Activated CD4-positive, alpha-beta T cell treated with anti-CD3 and anti-CD28 coated beads for 36 hours (primary cell): ENCODE measurements around the gene BCL7A. TPM values are rescaled to one million over a fixed set of nuclear protein-coding genes. Genes with fewer than 3 reads are reported as not detected.

Experiments used
- ATAC-seq: fragments of 200-7000 bp; cut with Tn5 transposase; one replicate; pipeline ENCODE4 v1.10.0; 2021; ENCODE audit warnings: mild to moderate bottlenecking, moderate library complexity
- CTCF ChIA-PET: fragments of 350-600 bp; sonication (Branson Sonifier 250); formaldehyde crosslinking; loops from one replicate; lab custom pipeline; 2021; ENCODE audit warnings: antibody characterized with exemption; lab: Charles Lee
- POLR2A ChIA-PET: fragments of 350-600 bp; sonication (Branson Sonifier 250); formaldehyde crosslinking; loops from one replicate; lab custom pipeline; 2021; ENCODE audit warnings: antibody characterized with exemption, inconsistent platforms; lab: Charles Lee
- DNase-seq: peaks from one replicate; pipeline ENCODE4 v3.0.0-alpha.2; 2020
- H3K27ac Mint-ChIP-seq: one replicate; pipeline ENCODE4 v1.8.0; 2021; ENCODE audit warnings: mixed read lengths
- H3K27me3 Mint-ChIP-seq: one replicate; pipeline ENCODE4 v1.8.0; 2021; ENCODE audit warnings: mixed read lengths
- H3K36me3 Mint-ChIP-seq: one replicate; pipeline ENCODE4 v1.8.0; 2021; ENCODE audit warnings: low read depth, mixed read lengths
- H3K4me1 Mint-ChIP-seq: one replicate; pipeline ENCODE4 v1.8.0; 2021; ENCODE audit warnings: mixed read lengths
- H3K4me3 Mint-ChIP-seq: one replicate; pipeline ENCODE4 v1.8.0; 2021; ENCODE audit warnings: mild to moderate bottlenecking, moderate library complexity, mixed read lengths
- H3K9me3 Mint-ChIP-seq: one replicate; pipeline ENCODE4 v1.8.0; 2021; ENCODE audit warnings: low read depth, mixed read lengths
- intact Hi-C, 2 experiments: fragments of 100-400 bp; cut with DNase I in 1 of 2; cut with micrococcal nuclease in 1 of 2; formaldehyde crosslinking; loops; one replicate each; pipeline versions ENCODE4 v1.14.2 to v1.15.1; 2022 to 2024; cut with DNase I, micrococcal nuclease
- total RNA-seq, 2 experiments: library from RNA; stranded (reverse); gene quantifications; one replicate each; pipeline ENCODE4 v1.2.3, GENCODE V29; 2021

The BCL7A gene
- total RNA-seq, 2 experiments from 2014 or later: 6.4 to 6.6 TPM

DNA sequence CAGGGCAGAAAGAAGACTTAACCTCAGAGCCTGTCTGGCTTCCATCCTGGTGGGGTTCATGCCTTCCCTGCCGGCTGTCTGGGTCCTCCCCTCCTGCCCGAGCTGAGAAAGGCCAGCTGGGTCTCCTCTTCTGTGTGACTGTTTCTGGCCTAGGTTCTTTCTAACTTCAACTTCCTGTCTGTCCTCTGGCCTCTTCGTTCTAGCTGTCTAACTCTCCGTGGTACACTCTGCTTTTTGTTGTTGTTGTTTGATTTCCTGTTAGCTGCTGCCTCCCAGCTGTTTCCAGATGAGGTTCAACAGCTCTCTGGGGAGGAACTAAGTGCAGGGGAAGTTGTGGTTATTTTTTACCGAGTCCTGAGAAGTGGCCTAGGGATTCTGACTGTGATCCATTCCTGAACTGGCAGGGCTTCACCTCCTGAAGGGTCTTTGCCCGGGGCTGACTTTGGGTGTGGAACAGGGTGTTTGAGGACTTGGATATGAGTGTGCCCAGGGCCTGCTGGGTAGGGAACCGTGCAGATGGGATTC, 60.1 kb downstream of the BCL7A start:
- ATAC-seq (peak; percentile 17), DNase-seq (no peak)
- no peaks in the 10 kb centered on the region for H3K9me3 Mint-ChIP-seq
- ChIA-PET CTCF (interaction anchor here (0.6 to 1.5 kb wide), 9 partner anchors 10 to 575 kb away, joined by 3 to 5 read pairs (median 3); no protein-coding TSS in a partner anchor), POLR2A (interaction anchor here (0.9 to 1.9 kb wide), 4 partner anchors 16 to 29 kb away, joined by 3 to 6 read pairs (median 4); no protein-coding TSS in a partner anchor)
- peaks cover 13% of the 10 kb centered on the region for H3K36me3 Mint-ChIP-seq
- H3K27ac Mint-ChIP-seq: peak overlapping the region; percentile 82
- H3K4me3 Mint-ChIP-seq: peak overlapping the region; percentile 76
- H3K4me1 Mint-ChIP-seq: peaks cover 74% of the 10 kb centered on the region
- intact Hi-C loops: loop anchor here (1.0 to 10.0 kb wide), 7 partner anchors 13 to 813 kb away; partner anchors contain the start of genes KDM2B (in 1 of the 2), VPS37B (in 1 of the 2) and ZCCHC8 (in 1 of the 2)
- no peaks in the 10 kb centered on the region for H3K27me3 Mint-ChIP-seq

DNA sequence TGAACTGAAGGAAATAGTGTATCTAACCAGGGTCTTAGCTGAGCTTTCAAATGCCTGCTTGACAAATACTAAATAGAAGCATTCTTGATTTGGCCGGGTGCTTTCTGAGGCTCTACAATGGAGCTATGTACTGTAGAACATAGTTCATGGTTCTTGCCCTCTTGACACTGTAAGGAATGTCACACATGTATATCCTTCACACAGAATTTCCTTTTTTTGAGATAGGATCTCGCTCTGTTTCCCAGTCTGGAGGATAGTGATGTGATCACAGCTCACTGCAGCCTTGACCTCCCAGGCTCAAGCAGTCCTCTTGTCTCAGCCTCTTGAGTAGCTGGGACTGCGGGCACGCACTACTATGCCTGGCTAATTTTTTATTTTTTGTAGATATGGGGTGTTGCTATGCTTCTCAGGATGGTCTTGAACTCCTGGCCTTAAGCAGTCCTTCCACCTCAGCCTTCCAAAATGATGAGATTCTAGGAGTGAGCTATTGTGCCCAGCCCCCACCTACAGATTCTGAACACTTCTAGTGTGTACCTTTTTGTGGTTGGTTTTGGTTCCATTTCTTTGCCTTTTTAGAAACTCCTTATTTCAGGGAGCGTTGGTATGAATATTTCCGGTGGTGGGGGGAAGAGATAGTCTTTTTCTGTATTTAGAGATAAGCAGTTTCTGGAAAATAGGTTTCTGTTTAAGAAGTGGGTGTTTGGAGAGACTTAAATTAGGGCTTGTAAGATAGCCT, 61.1 kb downstream of the BCL7A start:
- CTCF ChIA-PET: interaction anchor here (0.7 to 1.2 kb wide), 7 partner anchors 9 to 55 kb away, joined by 3 to 5 read pairs (median 3); no protein-coding TSS in a partner anchor
- H3K36me3 Mint-ChIP-seq: peaks cover 13% of the 10 kb centered on the region
- ATAC-seq (peak; percentile 7), DNase-seq (peak; percentile 44)
- no peaks in the 10 kb centered on the region for H3K9me3 Mint-ChIP-seq
- POLR2A ChIA-PET: interaction anchor here (0.7 to 1.9 kb wide), 7 partner anchors 15 to 418 kb away, joined by 3 to 8 read pairs (median 4); partner anchors contain the start of gene ZCCHC8
- intact Hi-C loops: loop anchor here (1.0 to 10.0 kb wide), 4 partner anchors 26 to 812 kb away; partner anchors contain the start of genes KDM2B (in 1 of the 2), VPS37B (in 1 of the 2) and ZCCHC8 (in 1 of the 2)
- H3K4me3 Mint-ChIP-seq: peak overlapping the region; percentile 42
- H3K27ac Mint-ChIP-seq: peak overlapping the region; percentile 26
- H3K27me3 Mint-ChIP-seq: no peaks in the 10 kb centered on the region
- peaks cover 76% of the 10 kb centered on the region for H3K4me1 Mint-ChIP-seq

DNA sequence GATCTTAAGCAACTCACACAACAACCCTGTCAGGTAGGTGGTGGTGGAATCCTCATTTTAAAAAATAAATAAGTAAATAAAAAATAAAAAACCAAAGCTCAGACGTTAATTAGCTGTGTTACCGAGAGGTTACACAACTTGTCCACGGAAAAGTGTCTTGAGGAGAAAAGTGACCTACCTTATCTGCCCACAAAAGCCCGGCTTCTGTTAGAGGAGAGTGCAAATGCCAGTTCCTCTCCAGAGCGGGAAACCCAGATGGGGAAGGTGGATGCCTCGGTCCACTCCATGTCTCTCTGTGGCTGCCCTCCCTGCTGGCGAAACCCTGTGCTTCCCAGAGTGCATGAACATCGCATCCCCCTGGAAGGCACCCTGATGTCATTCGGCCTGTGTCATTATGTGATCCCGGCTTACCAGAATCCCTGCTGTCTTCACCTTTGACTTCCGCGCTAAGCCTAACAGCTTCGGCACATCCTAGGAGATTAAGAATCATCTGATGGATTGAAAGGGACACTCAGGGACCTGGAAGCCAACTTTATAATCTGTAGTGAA, 63.2 kb downstream of the BCL7A start:
- DNase-seq: no peak
- Mint-ChIP-seq H3K36me3 (peaks cover 18% of the 10 kb centered on the region), H3K27me3 (no peaks in the 10 kb centered on the region), H3K27ac (no peak overlapping the region), H3K9me3 (no peaks in the 10 kb centered on the region), H3K4me3 (no peak overlapping the region), H3K4me1 (peaks cover 89% of the 10 kb centered on the region)
- CTCF ChIA-PET: interaction anchor here (0.6 to 1.2 kb wide), 2 partner anchors 12 to 118 kb away, joined by 3 read pairs; no protein-coding TSS in a partner anchor
- POLR2A ChIA-PET: no interaction called here
- intact Hi-C loops: loop anchor here in 1 of 2 experiments (5.0 to 10.0 kb wide), 3 partner anchors 417 to 810 kb away; partner anchors contain the start of genes KDM2B, VPS37B and ZCCHC8
- ATAC-seq: no peak

DNA sequence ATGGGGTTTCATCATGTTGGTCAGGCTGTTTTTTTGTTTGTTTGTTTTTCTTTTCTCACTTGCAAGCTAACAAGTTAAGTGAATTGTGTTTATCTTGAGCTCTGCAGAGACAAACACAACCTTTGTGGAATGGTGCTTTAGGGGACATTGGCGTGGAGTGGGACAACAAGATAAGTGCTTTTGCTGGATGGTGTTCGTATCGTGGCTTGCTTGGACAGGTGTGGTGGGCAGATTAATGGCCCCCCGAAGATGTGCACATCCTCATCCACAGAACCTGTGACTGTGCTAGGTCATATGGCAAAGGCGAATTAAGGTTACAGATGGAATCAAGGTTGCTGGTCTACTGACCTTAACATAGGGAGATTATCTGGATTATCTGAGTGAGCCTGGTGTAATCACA, 63.9 kb downstream of the BCL7A start:
- ATAC-seq (no peak), DNase-seq (no peak)
- CTCF ChIA-PET: interaction anchor here (0.6 to 1.2 kb wide), 4 partner anchors 11 to 56 kb away, joined by 3 to 6 read pairs (median 4); no protein-coding TSS in a partner anchor
- H3K27ac Mint-ChIP-seq: peak overlapping the region; percentile 68
- H3K27me3 Mint-ChIP-seq: no peaks in the 10 kb centered on the region
- POLR2A ChIA-PET: no interaction called here
- no peak overlapping the region for H3K4me3 Mint-ChIP-seq
- peaks cover 18% of the 10 kb centered on the region for H3K36me3 Mint-ChIP-seq
- intact Hi-C loops: loop anchor here in 1 of 2 experiments (10.0 kb wide), 2 partner anchors 501 to 809 kb away; partner anchors contain the start of genes KDM2B and VPS37B
- peaks cover 88% of the 10 kb centered on the region for H3K4me1 Mint-ChIP-seq
- no peaks in the 10 kb centered on the region for H3K9me3 Mint-ChIP-seq

DNA sequence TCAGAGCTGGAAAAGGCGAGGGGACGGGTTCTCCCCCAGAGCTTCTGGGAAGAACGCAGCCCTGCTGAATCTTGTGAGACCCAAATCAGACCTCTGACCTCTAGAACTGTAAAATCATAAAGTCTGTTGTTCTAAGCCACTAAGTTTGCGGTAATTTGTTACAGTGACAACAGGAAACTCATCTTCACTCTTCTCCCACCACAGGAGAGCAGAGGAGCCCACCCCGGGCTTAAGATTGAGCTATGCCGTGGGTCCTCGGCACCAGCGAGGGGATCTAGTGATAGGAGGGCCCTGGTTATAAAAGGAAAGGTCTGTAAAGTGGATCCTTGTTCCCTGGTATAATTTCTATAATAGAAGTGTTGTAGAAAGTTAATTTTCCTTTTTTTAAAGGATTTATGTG, 64.4 kb downstream of the BCL7A start:
- intact Hi-C loops: loop anchor here in 1 of 2 experiments (10.0 kb wide), 2 partner anchors 501 to 809 kb away; partner anchors contain the start of genes KDM2B and VPS37B
- ChIA-PET POLR2A (interaction anchor here (0.5 to 0.6 kb wide), 2 partner anchors 8 to 17 kb away, joined by 3 read pairs; no protein-coding TSS in a partner anchor), CTCF (interaction anchor here (0.6 to 1.2 kb wide), 5 partner anchors 10 to 57 kb away, joined by 3 to 6 read pairs (median 3); no protein-coding TSS in a partner anchor)
- peaks cover 22% of the 10 kb centered on the region for H3K36me3 Mint-ChIP-seq
- DNase-seq (no peak), ATAC-seq (no peak)
- H3K4me1 Mint-ChIP-seq: peaks cover 89% of the 10 kb centered on the region
- no peak overlapping the region for H3K4me3 Mint-ChIP-seq
- H3K9me3 Mint-ChIP-seq: no peaks in the 10 kb centered on the region
- no peaks in the 10 kb centered on the region for H3K27me3 Mint-ChIP-seq
- no peak overlapping the region for H3K27ac Mint-ChIP-seq

DNA sequence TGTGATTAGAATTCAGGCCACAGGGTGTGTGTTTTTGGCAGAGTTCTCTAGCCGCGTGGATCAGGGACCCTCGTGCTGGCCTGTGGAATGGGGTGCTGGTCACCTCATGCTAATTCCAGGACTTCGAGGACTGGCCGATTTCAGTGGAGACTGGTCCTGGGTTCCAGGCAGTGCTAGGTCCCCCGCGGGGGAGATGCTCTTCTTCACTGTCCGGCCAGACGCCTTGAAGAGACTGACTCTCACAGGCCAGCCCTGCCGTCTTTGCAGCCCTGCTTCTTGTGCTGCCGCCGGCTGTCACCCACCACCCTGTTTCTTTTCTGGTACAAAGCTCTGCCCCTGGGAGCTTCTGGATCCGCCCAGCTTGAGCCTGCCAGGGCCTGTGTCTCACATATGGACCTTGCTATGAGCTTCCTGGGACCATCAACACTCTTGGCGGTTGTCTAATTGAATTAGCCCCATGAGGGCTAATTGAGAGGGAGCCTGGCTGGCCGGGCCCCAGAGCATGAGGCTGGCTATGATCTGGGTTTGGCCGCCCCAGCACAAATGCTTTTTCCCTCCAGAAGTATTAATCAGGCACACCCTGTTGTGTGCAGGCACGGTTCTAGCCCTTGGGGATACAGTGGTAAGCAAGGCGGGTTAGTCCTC, 65.1 kb downstream of the BCL7A start:
- H3K4me3 Mint-ChIP-seq: no peak overlapping the region
- no peaks in the 10 kb centered on the region for H3K27me3 Mint-ChIP-seq
- ATAC-seq (no peak), DNase-seq (no peak)
- ChIA-PET CTCF (interaction anchor here (0.8 to 1.3 kb wide), 5 partner anchors 17 to 38 kb away, joined by 3 to 6 read pairs (median 3); no protein-coding TSS in a partner anchor), POLR2A (interaction anchor here (0.5 to 0.6 kb wide), 2 partner anchors 9 to 16 kb away, joined by 3 read pairs; no protein-coding TSS in a partner anchor)
- peak overlapping the region; percentile 35 for H3K27ac Mint-ChIP-seq
- peaks cover 22% of the 10 kb centered on the region for H3K36me3 Mint-ChIP-seq
- intact Hi-C loops: loop anchor here in 1 of 2 experiments (10.0 kb wide), 2 partner anchors 502 to 808 kb away; partner anchors contain the start of genes KDM2B and VPS37B
- peaks cover 88% of the 10 kb centered on the region for H3K4me1 Mint-ChIP-seq
- H3K9me3 Mint-ChIP-seq: no peaks in the 10 kb centered on the region

DNA sequence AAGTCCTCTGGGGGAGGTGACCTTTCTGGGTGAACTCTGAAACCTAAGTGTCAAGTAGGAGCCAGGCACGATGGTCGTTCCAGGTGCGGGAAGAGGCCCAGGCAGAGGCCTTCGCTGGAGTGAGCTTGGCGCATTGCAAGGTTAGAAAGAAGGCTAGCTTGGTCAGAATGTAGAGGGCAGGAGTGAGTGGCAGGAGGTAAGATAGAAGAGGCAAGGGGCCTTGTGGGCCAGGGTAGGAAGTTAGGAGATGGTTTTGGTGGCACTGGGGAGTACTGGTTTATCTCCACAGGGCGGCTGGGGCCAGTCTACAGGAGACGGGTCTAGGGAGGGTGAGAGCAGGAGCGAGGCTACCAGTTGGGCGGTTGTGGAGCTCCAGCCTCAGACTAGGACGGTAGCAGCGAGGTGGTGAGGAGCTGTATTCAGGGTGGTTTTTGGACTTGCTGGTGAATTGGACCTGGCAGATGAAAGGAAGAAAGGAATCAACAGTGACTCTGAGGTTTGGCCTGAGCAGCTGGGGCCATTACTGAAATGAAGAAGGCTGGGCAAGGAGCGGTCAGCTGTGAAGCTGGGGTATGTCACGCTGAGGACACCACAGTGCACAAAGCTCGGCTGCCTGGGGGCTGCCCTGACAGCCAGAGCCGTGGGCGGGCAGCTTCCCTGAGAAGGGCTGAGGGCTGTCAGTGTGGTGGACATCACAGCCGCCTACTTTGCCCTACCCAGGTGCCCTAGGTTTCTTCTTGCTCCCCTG, 65.9 kb downstream of the BCL7A start:
- Mint-ChIP-seq H3K27ac (no peak overlapping the region), H3K36me3 (peaks cover 19% of the 10 kb centered on the region), H3K27me3 (no peaks in the 10 kb centered on the region), H3K9me3 (no peaks in the 10 kb centered on the region), H3K4me1 (peaks cover 82% of the 10 kb centered on the region), H3K4me3 (no peak overlapping the region)
- intact Hi-C loops: loop anchor here in 1 of 2 experiments (10.0 kb wide), 2 partner anchors 503 to 807 kb away; partner anchors contain the start of genes KDM2B and VPS37B
- no peak for ATAC-seq
- ChIA-PET POLR2A (interaction anchor here (1.1 kb wide), 2 partner anchors 9 to 19 kb away, joined by 4 to 5 read pairs; partner anchors contain the start of gene MLXIP), CTCF (interaction anchor here (0.6 to 3.5 kb wide), 14 partner anchors 7 to 384 kb away, joined by 3 to 14 read pairs (median 4); partner anchors contain the start of gene IL31)
- DNase-seq: no peak

DNA sequence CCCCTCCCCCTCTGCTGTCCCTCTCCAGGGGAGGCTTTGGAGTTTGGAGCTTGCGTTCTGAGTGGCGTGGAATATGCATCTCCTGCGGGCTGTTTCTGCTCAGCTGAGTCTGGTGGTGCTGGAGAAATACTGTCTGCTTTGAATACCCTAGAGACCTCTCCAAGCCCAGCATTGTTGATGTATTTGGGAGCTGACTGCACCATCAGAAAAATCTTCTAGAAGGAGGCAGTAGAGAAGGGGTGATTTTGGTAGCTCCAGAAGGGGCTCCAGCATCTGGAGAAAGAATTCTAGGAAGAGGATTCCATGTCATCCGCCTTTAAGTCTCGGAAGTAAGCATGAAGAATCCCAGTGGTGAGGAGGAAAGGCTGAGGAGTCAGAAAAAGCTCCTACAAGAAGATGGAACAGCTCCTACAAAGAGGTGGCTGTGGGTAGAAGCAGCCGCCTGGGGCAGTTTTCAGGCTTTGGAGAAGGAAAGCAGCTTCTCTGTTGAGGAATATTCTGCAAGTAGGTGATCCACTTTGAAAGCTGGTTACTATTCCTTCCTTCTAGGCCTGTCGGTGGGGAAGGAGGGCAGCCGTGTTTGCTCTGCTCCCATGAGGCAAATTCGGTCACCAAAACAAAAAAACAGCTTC, 66.6 kb downstream of the BCL7A start:
- Mint-ChIP-seq H3K4me1 (peaks cover 75% of the 10 kb centered on the region), H3K27ac (peak overlapping the region; percentile 30), H3K4me3 (no peak overlapping the region), H3K27me3 (no peaks in the 10 kb centered on the region), H3K36me3 (peaks cover 19% of the 10 kb centered on the region), H3K9me3 (no peaks in the 10 kb centered on the region)
- ChIA-PET POLR2A (interaction anchor here (1.0 to 1.1 kb wide), 3 partner anchors 9 to 19 kb away, joined by 4 to 5 read pairs (median 4); partner anchors contain the start of gene MLXIP), CTCF (interaction anchor here (0.6 to 3.5 kb wide), 17 partner anchors 8 to 383 kb away, joined by 3 to 14 read pairs (median 5); partner anchors contain the start of gene IL31)
- ATAC-seq (no peak), DNase-seq (no peak)
- intact Hi-C loops: loop anchor here in 1 of 2 experiments (10.0 kb wide), 2 partner anchors 503 to 807 kb away; partner anchors contain the start of genes KDM2B and VPS37B

DNA sequence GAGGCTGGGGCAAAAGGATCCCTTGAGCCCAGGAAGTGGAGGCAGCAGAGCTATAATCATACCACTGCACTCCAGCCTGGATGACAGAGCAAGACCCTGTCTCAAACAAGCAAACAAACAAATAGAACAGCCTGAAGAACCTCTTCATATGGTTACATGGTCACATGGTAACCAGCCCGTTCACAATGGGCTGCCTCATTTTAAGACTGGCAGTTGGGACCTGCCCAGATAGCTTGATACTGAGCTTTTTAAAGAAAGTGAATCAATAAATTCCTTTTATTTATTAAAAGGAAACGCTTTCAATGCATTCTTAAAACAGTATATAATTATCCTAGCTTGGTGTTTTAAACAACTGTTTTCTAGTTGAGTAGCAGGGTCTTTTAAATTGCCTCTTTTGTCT, 67.4 kb downstream of the BCL7A start:
- Mint-ChIP-seq H3K27ac (no peak overlapping the region), H3K4me1 (peaks cover 68% of the 10 kb centered on the region), H3K4me3 (no peak overlapping the region), H3K36me3 (peaks cover 13% of the 10 kb centered on the region), H3K27me3 (no peaks in the 10 kb centered on the region), H3K9me3 (no peaks in the 10 kb centered on the region)
- ChIA-PET CTCF (interaction anchor here (0.6 to 3.5 kb wide), 12 partner anchors 9 to 382 kb away, joined by 3 to 14 read pairs (median 5); no protein-coding TSS in a partner anchor), POLR2A (interaction anchor here (0.6 to 1.1 kb wide), 5 partner anchors 8 to 1398 kb away, joined by 3 to 6 read pairs (median 4); partner anchors contain the start of gene MLXIP)
- intact Hi-C loops: loop anchor here in 1 of 2 experiments (10.0 kb wide), 2 partner anchors 504 to 806 kb away; partner anchors contain the start of genes KDM2B and VPS37B
- DNase-seq: no peak
- ATAC-seq: no peak
